ENCODE measurements around the gene RBSN.
A peak's percentile ranks its signal among the peaks of the same experiment; 100 is the strongest.
"Not testable (repeated sequence)": the region's sequence is repeated elsewhere in the genome, so short reads cannot be mapped to it uniquely, and the experiment has no call there.

The RBSN gene

GRCh38 chr3:15098503-15099363 is at the start of gene RBSN:
Gene RBSN (minus strand): TSS chr3:15099148. CDS start chr3:15096120, 3,028 bp downstream.
- no peak for TF ChIP-seq CTCF (IDR thresholded peaks at IDR 0.05; ENCODE audit: insufficient read depth, low read depth, low read length, missing control alignments)
- H3K4me3 ChIP-seq (ENCODE audit: low read depth, low read length): peak within 1 kb of the TSS; percentile 95
- peak; percentile 97 for DNase-seq (ENCODE audit: low read depth)

DNA sequence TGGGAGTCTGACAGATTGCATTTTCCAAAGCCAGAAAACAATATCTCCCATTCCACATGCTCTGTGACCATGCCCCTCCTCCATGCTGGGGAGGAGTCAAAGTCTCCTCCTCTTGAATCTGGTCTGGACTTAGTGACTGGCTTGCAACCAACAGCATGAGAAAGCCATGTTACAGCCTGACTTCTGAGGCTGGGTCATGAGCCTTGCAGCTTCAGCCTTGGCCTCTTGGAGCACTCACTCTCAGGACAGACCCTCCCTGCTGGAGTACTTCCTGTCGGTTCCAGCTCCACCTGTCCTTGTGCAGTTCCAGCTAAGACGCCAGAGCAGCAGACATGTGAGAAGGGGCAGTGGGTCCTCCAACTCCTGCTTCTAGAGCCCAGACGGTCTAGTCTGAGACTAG is 49.7 kb upstream of the RBSN start:
- H3K4me3 ChIP-seq (ENCODE audit: low read depth, low read length): no peak overlapping the region
- TF ChIP-seq CTCF (IDR thresholded peaks at IDR 0.05; ENCODE audit: insufficient read depth, low read depth, low read length, missing control alignments): peak; percentile 7
- DNase-seq (ENCODE audit: low read depth): peak; percentile 34

DNA sequence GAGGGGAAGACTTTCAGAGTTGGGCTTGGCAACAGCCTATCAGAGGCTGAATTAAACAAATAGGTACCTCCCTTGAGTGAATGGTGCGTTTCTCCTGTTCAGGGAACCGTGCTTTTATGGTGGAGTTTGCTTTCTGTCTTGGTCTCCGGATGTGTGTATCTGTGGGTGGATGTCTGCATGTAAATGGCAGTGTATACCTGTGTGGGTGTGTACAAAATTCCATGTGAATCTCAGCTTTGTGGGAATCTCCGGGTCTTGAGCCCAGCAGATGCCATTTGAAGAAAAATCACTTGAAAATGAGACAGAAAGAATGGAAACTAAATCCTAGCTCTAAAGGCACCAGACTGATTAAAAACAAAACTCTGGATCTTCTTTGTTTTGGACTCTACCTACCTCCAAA is 37.9 kb upstream of the RBSN start:
- not testable (repeated sequence) for DNase-seq (ENCODE audit: low read depth); H3K4me3 ChIP-seq (ENCODE audit: low read depth, low read length)

DNA sequence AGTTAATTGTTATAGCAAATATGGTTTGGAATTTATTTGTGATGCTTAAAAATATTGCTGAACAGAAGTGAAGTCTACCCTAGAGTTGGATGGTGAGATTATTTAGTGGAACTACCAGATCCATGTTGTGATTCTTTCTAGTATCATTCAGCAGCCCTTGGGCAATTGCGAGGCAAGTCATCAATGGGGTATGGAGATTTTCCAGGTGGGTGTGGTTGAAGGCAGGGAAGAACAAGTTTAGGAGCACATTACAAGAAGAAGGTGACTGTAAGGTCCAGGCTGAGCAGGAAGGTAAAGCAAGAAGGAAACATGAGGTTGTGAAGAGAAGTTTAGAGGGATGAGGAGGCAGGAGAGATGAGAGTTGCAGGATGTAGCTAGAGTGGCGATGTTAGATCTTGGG is 36.0 kb upstream of the RBSN start:
- not testable (repeated sequence) for H3K4me3 ChIP-seq (ENCODE audit: low read depth, low read length); DNase-seq (ENCODE audit: low read depth)

DNA sequence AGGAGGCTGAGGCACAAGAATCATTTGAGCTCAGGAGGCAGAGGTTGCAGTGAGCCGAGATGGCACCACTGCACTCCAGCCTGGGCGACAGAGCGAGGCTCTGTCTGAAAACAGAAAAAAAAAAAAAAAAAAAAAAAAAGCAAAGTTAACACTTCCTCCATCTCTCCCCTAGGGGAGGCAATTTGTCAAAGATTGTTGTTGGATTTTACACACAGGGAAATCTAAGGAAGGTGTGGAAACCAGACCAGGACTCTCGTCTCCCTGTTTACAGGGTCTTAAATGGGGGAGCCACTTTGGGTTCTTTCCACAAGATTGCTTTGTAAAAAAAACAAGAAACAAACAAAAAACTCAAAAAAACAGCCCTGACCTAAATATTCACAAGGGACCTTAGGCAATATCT is 29.5 kb upstream of the RBSN start:
- not testable (repeated sequence) for DNase-seq (ENCODE audit: low read depth); H3K4me3 ChIP-seq (ENCODE audit: low read depth, low read length)

DNA sequence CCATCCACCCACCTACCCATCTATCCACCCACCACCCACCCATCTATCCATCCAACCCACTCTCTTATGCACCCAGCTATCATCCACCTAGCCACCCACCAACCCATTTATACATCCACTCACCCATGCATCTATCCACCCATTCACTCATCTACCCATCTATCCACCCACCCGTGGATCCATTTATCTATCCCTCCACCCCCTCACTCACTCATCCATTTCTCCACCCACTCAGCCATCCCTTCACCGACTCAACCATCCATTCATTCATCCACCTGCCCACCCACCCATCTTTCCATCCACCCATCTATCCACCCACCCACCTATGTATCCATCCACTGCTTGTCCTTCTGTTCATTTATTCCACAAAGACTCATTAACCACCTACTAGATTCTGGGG is 28.0 kb upstream of the RBSN start:
- not testable (repeated sequence) for DNase-seq (ENCODE audit: low read depth); H3K4me3 ChIP-seq (ENCODE audit: low read depth, low read length)

DNA sequence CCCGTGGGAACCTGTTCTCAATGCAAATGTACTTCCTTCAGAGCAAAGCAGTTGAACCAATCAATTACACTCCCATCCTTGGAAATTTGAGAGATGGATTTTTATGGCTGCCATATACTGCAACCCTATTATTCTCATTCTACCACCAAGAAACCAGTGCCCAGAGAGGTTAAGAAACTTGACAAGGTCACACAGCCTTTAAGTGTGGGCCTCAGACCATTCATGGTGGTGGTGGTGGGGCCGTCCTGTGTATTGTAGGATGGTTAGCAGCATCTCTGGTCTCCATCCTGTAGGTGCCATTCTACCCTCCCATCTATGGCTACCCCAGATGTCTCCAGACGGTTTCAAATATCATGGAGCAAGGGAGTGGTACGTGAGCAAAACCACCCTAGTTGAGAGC is 23.4 kb upstream of the RBSN start:
- H3K4me3 ChIP-seq (ENCODE audit: low read depth, low read length): no peak overlapping the region
- no peak for TF ChIP-seq CTCF (IDR thresholded peaks at IDR 0.05; ENCODE audit: insufficient read depth, low read depth, low read length, missing control alignments)
- no peak for DNase-seq (ENCODE audit: low read depth)

DNA sequence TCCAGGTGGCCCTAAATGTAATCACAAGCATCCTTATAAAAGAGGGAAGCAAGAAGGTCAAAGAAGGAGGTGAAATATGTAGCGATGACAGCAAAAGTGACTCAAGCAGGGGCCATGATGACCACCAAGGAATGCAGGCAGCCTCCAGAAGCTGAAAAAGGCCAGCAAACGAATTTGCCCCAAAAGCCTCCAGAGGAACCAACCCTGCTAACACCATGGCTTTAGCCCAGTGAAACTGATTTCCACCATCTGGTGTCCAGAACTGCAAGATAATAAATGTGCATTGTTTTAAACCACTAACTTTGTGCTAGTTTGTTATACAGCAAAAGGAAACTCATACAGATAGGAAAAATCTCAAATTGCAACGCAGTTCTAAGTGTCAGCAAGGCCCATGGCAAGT is 23.0 kb upstream of the RBSN start:
- no peak for DNase-seq (ENCODE audit: low read depth)
- no peak overlapping the region for H3K4me3 ChIP-seq (ENCODE audit: low read depth, low read length)
- no peak for TF ChIP-seq CTCF (IDR thresholded peaks at IDR 0.05; ENCODE audit: insufficient read depth, low read depth, low read length, missing control alignments)

GRCh38 chr3:15120986-15121385 is 22.0 kb upstream of the RBSN start:
- H3K4me3 ChIP-seq (ENCODE audit: low read depth, low read length): no peak overlapping the region
- TF ChIP-seq CTCF (IDR thresholded peaks at IDR 0.05; ENCODE audit: insufficient read depth, low read depth, low read length, missing control alignments): no peak
- peak; percentile 68 for DNase-seq (ENCODE audit: low read depth)
